HTR-8/SVneo (cell line): Measurements from ENCODE around the gene NECAB2.
"Not testable (repeated sequence)": the region's sequence is repeated elsewhere in the genome, so short reads cannot be mapped to it uniquely, and the experiment has no call there.

Experiments
- DNase-seq: peaks from one replicate; pipeline ENCODE4 v3.0.0; 2011; ENCODE audit warnings: low spot score, mixed read lengths; ENCODE audit not compliant: insufficient read length
- FAIRE-seq: peaks from 2 replicates; lab custom pipeline; 2011; peaks lifted over from hg19 to GRCh38; lab: Jason Lieb, UNC

Gene NECAB2

DNA sequence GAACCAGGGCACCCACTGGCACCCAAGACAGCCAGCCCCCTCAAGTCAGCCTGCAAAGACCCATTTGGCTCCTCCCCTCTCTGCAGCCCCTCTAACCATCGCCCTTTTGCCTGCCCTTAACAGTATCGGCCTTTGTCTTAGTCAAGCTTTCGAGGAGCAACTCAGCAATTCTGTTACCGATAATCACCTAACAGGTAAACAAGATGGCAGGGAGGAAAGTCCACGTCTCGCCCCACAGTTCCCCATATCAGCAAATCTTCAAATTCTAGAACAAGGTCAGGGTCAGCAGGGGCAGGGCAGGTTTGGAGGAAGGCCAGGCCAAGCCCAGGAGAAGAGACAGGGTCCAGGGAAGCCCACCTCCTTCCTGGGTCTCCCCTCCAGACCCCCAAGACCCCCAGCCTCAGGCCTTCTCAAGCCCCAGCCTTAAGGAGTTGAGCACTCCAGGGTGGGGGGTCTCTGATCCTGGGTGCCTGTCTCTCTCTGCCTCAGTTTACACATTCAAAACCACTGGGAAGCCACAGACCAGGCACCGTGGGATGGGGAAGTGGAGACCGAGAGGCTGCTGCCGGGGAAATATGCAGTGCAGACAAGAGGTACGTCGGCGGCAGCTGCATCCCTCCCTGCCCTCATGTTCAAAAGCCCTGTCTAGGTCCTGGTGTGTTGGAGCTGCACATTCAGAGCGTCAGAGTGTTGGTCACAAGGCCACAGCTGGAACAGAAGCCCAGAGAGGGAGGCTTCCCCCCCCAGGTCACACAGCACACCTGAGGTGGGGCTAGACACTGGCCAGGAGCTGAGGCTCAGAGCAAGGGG is 18.9 kb upstream of the NECAB2 start:
- FAIRE-seq: no peak

DNA sequence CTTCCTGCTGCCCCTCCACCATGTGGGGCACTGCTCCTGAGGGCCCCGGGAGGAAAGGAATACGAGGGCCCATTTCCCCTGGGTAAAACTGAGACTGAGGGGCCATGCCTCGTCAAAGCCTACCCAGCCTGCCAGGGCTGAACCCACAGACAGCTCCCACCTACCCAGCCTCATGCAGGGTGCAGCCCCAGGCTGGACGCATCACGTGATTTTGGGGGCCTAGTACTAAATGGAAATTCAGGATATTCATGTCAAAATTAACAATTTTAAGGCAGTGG is 18.4 kb upstream of the NECAB2 start:
- FAIRE-seq (no peak), DNase-seq (no peak)

More for the DNA sequence above, 18.9 kb upstream of the NECAB2 start:
- DNase-seq: no peak

DNA sequence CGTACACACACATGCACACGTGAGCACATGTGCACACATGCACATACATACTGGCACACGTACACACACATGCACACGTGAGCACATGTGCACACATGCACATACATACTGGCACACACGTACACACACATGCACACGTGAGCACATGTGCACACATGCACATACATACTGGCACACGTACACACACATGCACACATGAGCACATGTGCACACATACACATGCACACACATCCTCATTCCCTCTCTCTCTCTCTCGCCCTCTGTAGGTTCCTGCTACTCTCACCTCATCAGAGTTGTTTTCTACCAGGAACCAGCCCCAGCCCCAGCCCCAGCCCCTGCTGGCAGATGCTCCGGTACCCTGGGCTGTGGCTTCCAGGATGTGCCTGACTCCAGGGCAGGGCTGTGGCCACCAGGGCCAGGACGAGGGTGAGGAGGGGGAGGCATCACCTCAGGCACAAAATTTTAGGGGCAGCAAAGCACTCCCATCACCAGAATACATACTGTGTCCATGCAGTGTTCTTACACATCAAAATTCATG is 17.1 kb upstream of the NECAB2 start:
- DNase-seq: not testable (repeated sequence)
- FAIRE-seq: peak; percentile 4

DNA sequence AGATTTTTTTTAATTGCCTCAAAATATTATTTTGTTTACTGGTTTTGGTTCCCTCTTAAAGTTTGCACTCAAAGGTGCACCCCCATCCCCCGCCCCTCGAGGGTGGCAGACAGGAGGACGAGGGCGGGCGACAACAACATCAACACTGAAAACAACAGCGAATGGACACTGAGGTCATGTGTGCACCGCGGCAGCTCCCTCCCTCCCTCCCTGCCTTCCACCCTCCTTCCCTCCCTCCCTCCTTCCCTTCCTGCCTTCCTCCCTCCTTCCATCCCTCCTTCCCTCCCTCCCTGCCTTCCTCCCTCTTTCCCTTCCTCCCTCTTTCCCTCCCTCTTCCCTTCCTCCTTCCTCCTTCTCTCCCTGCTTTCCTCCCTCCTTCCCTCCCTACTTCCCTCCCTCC is 16.5 kb upstream of the NECAB2 start:
- DNase-seq (no peak), FAIRE-seq (no peak)

DNA sequence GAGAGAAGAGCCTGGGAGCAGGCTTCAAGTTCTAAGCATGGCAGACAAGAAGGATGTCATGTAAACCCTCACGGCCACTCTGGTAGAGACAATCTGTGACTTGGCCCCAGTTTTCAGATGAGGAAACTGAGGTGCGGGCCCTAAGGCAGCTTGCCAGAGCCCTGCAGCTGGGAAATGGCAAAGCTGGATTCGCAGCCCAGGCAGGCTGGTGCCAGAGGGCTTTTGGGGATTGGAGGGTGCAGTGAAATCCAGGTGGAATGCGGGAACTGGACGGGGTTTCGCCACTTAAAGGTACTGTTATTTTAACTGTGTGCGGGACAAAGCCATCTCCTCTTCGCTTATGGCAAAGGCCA is 15.5 kb upstream of the NECAB2 start:
- FAIRE-seq: no peak

DNA sequence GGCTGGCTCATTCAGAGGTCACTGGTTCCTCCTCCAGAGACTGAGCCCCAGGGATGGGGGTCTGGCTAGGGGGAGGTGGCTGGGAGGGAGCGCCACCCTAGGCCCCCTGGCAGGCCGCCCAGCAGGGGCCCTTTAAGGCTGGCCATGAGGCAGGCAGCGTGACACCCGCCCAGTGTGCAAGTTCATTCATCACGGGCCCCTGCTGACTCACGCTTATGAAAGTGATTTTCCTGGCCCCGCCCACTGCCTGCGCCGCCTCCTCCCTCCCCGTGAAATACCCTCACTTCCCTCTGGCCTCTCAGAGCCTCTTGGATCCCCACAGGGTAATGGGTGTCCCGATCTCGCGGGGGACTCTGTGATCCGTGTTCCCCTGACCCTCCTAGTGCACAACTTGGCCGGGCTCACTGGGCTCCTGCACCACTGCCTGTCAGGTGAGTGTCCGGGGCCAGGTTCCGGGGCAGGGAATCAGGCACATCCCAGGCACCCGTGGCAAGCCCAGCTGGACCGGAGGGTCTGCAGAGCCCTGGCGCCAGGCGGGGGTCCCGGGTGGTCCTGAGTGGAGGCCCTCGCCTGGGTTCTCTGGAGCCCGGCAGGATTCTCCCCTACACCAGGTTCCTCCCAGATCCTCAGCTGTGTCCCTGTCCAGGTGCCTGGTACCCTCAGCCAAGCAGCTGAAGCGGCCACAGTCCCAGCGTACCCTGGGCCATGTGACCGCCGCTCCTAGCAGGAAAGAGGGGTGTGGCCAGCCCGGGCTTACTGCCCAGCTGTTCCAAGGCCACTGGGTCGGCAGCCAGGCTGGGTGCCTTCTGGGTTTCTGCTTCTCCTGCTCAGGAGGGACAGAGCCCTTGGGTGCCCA is 14.9 kb upstream of the NECAB2 start, which contains the start of gene OSGIN1:
OSGIN1 (plus strand) TSS at position 301 of the 856 bp plus-strand sequence. CDS start 4,432 bp downstream, outside the sequence.
- DNase-seq (peak; percentile 95), FAIRE-seq (peak; percentile 60)

More for the DNA sequence above, 15.5 kb upstream of the NECAB2 start:
- DNase-seq: peak; percentile 72

DNA sequence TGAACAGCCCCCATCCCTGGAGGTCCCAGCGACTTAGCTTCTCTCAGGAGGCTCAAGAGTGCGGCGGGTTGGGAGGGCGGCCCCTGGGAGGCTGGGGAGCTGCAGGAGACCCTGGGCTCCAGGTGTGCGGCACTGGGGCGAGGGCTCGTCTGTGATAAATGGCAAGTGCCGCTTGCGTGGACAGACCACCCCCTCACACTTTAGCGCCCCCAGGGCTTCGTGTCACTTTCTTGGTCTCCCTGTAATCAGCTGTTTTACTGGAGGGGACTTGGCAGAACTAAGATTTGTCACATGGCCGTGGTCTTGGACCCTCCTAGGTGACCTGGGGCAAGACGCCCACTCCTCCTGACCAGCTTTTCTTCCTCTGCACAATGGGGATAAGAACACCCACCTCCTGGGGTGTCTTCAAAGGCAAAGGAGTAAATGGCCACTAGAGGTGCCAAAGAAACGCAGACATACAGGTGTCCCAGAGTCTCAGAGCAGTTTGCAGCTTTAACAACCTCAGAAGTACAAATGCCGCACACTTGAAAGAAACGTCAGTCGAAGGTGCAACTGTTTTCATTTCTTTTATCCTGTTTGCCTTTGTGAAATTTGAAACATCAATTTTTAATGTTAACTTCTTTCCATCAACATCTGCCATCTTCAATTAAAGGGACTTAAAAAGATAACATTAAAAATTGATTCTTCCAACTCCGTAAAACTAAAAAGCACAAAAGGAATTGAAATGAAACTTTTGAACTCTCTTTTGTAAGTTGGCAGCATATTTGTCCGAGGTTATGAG is 14.1 kb upstream of the NECAB2 start:
- peak; percentile 37 for DNase-seq

DNA sequence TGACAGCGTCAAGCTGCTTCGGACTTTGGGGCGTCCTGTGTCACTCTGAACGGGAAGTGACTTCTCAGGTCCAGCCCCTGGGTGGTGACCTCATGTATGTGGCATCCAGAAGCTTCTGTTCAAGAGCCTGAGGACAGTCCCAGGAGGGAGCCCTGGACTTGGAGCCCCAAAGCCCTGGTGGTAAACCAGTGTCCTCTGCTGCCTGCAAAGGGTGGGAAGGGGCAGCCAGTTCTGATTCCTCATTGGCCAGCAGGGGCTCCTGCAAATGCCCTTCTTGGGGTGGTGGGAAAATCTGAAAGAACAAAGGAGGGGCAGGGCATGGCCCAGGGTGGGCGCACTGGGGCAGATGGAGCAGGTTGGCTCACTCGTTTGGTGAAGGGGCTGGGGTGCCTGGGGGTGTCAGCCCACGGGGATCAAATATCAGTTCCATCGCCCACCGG is 13.4 kb upstream of the NECAB2 start:
- peak; percentile 59 for DNase-seq
- no peak for FAIRE-seq

More for the DNA sequence above, 14.1 kb upstream of the NECAB2 start:
- no peak for FAIRE-seq

DNA sequence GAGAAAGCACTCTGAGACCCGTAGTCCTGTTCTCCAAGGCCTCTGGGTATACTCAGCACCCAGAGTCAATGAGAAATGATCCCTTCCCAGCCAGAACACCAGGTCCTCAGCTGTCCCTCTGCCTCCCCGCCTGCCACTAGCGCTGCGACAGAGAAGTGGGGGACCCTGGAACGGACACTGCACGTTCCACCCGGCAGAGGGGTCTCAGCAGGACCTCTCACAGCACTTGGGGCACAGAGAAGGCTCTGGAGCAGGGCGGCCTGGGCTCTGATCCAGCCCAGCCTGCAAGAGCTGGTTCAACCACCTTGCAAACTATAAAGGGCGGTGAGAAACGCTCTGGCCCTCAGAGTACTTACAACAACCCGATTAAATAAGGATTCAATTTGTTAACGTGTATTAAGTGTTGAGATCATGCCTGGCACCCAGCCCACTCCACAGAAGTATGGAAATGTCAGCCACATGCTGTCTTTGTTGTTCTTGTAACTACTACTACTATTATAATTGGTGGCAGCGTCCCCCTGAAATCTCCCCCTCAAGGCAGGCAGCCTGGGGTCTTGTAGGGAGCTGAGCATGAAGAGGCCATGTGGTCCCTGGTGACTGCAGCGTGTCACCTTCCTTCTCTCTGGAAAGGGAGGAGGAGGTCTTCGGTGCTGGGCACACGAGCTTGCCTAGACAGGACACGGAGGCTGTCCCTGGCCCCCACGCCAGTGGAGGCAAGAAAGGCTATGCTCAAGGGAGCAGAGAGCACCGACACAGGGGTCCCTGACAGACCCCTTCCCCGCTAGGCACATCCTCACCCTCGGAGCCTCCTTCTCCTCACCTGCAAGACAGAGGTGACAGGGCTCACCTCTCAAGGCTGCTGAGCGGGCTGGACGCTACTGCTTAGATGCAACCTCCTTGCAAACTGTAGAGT is 12.6 kb upstream of the NECAB2 start:
- no peak for FAIRE-seq

DNA sequence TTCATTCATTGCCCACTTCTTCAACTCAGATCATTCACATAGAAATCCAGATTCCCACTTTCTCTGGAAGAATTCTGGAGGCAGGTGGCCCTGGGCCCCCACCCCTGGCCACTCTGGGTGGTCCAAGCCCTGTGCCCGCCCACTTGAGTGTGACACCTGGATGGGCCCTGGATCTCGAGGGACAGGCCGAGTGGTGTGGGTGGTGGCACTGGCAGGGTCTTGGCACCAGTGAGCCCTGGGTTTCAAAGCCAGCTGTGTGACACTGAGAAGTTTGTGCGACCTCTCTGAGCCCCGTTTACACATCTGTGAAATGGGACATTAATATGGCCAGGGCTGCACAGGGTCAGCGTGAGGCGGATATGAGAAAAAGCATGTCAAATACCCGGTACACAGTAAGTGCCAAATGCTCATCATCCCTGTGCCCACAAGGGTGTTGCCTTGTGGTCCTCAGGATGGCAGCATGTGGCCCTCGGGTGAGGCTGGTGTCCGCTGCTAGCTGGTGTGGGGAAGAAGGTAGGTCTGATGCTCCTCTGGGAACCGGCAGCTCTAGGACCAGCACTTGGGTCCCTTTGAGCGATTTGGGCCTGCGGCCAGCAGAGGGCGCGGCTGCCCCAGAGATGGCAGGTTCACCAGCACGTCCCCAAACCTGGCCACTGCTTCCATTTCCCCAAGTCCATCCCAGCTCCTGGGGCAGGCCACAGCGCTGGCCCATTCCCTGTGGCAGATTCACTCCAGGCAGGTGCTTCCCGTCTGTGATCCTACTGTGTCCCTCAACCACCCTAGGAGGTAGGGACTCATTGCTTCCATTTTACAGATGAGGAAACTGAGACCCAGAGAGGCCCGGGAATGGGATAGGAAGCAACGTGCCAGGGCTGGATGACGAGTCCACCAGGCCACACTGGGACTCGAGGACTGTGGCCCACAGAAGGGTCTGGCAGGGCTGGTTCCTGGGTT is 11.4 kb upstream of the NECAB2 start:
- DNase-seq (peak; percentile 83), FAIRE-seq (peak; percentile 63)

More for the DNA sequence above, 12.6 kb upstream of the NECAB2 start:
- DNase-seq: no peak

DNA sequence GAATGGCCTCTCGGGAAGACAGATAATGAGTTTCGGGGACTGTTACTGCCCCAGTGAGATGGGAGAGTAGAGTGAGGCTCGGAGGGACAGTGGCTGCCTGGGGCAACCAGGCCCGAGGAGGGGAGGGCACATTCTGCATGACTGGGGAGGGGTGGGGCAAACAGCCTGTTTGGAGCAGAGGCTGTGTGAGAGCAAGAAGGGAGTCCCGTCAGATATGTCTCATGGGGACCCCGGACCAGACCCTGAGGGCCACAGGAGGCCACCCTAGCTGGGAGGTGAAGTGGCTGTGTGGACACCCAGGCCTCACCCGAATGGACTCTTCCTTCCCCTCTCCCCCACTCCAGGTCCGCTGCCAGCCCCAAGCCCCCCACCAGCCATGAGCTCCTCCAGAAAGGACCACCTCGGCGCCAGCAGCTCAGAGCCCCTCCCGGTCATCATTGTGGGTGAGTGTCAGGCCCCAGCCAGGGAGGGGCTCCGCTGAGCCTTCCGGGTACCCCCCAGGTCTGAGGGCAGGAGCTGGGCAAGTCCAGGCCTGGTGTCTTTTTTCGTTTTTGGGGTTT is 10.7 kb upstream of the NECAB2 start:
- FAIRE-seq (no peak), DNase-seq (no peak)

DNA sequence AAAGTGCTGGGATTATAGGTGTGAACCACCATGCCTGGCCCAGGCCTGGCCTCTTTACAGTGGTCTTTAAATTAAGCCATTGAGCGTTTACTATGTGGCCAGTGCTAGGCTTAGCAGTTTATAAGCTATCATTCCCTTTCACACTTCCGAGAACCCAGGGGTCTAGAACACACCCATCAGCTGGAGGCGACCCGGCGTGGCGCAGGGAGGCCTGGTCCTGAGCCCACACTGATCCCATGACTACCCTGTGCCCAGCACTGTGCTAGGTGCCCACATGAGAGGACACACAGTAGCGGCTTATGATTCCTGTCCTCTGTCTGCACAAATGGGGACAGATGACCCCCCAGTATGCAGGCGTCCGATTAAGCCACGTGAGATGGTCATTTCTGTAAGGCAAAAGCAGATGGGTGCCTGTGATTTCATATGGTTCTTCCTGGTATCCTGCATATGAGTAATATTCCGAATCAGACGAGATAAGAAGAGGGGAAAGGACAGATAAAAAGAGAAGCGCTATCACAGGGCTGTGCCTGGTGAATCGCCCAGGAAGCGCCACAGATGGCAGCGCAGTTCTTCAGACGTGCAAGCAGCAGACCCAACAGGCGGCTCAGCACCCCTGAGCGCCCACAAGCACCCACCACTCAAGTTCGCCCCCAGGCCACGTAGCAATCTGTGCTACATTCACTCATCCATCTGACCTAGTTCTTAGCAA is 9.8 kb upstream of the NECAB2 start:
- FAIRE-seq (no peak), DNase-seq (no peak)

DNA sequence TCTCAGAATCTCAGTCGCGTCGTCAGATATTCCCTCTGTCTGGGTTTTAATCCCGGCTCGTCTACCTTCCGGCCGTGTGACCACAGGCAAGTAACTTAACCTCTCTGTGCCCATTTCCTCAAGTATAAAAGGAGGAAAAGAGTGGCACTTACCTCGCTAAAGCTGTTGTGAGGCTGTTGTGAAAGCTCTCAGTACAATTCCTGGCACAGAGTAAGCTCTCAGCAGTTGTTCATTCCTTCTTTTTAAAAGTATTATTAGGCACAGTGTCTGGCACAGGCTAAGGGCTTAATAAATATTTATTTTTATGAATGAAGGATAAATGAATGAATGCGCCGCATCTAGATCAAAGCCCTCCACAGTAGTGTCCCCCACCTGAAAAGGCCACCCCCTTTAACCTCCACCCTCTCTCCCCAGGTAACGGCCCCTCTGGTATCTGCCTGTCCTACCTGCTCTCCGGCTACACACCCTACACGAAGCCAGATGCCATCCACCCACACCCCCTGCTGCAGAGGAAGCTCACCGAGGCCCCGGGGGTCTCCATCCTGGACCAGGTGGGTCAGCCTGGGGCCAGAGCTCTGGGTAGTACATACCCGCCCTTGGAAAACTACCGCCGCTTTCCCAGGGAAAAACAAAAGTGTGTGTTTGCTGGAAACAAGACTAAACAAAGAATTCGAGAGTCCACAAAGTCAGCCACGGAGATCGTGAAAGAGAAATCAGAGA is 9.0 kb upstream of the NECAB2 start:
- FAIRE-seq (no peak), DNase-seq (no peak)

DNA sequence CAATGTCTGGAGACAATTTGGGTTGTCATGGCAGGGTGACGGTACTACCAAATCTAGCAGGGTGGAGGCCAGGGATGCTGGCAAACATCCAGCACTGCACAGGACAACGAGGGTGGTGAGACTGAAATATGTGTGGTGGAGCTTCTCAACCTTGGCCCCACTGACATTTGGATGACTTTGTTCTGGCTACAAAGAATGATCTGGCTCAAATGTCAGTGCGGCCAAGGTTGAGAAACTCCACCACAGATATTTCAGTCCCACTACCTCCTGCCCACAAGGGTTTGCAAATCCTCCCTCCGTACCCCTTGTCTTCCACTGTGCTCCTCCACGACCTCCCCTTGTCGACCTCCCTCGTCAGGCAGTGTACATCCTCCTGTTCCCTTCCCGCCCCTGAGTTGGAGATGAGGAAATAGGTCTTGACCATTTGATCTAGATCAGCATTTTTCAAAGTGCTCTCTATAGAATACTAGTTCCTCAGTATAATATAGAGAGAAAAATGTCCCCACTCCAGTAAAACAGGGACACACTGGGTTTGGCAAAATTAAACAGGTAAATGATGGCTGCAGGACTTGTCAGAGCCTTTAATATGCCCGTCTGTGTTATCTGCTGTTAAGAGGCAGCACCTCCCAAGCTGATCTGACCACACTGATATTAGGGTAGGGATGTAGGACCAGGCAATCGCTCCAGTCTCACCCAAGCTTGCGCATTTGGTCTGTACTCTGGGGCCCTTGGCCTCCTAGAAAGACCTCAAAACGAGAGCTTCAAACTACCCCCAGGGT is 8.2 kb upstream of the NECAB2 start:
- FAIRE-seq: no peak
- no peak for DNase-seq

DNA sequence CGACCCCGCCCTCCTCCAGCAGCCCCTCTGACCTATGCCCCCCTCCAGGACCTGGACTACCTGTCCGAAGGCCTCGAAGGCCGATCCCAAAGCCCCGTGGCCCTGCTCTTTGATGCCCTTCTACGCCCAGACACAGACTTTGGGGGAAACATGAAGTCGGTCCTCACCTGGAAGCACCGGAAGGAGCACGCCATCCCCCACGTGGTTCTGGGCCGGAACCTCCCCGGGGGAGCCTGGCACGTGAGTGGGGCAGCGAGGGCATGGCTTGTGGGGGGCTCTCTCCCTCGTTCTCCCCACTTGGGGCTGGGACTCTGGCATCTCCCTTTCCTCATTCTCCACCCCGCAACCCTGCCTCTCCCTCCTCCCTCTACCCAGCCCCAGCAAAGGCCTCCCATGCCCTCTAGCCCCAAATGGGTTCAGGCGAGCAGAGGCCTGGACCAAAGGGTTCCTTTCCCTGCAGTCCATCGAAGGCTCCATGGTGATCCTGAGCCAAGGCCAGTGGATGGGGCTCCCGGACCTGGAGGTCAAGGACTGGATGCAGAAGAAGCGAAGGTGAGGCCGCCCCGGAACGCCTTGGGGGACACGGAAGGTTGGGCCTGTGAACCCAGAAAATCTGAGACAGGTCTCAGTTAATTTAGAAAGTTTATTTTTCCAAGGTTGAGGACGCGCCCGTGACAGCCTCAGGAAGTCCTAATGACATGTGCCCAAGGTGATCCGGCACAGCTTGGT is 7.4 kb upstream of the NECAB2 start:
- FAIRE-seq (no peak), DNase-seq (no peak)
